Mucosa of descending colon (tissue), 3 donors: Measurements from ENCODE around the gene CD83. TPM values are rescaled to one million over a fixed set of nuclear protein-coding genes. Genes with fewer than 3 reads are reported as not detected.

Experiments used
- ATAC-seq: fragments of 200-7000 bp; cut with Tn5 transposase; one replicate; pipeline ENCODE4 v1.9.1; 2020; ENCODE audit warnings: mild to moderate bottlenecking, moderate library complexity
- DNase-seq, 3 donors: peaks; one replicate each; pipeline ENCODE4 v3.0.0-alpha.2; 2020
- H3K36me3 ChIP-seq: fragments of 200-600 bp; one replicate; pipeline ENCODE4 v1.8.0; 2021; ENCODE audit warnings: low read depth, mild to moderate bottlenecking
- H3K4me1 ChIP-seq: fragments of 200-600 bp; one replicate; pipeline ENCODE4 v1.8.0; 2021; ENCODE audit warnings: low read depth, mild to moderate bottlenecking
- H3K4me3 ChIP-seq: fragments of 200-600 bp; one replicate; pipeline ENCODE4 v1.8.0; 2021; ENCODE audit warnings: mild to moderate bottlenecking
- H3K9me3 ChIP-seq: fragments of 200-600 bp; one replicate; pipeline ENCODE4 v1.8.0; 2021; ENCODE audit warnings: mild to moderate bottlenecking
- CTCF ChIP-seq: fragments of 200-600 bp; IDR thresholded peaks from one replicate; pipeline ENCODE4 v1.8.0; 2022; ENCODE audit warnings: antibody characterized with exemption, mild to moderate bottlenecking
- intact Hi-C, 2 donors: fragments of 100-400 bp; cut with DNase I in 1 of 2; cut with micrococcal nuclease in 1 of 2; formaldehyde crosslinking; loops; one replicate each; pipeline versions ENCODE4 v1.11.0 to v1.11.1; 2022; cut with DNase I, micrococcal nuclease
- total RNA-seq, 3 donors: library from RNA; stranded (reverse); fragmentation: NEBNext Ultra II Directional in 2 of 3; extraction: Animal tissue kit (Norgen Biotek cat#: 25700) in 2 of 3; gene quantifications; one replicate each; pipeline versions ENCODE4 v1.2.1 to v1.2.4, GENCODE V29; 2021 to 2023
- donor health status: DM: no; HTN: no; CAD: no; lungs with moderate emphysema.
- donor health status: DM: no; HTN: no; CAD: no.
- donor health status: DM: no; HTN: yes; CAD: no.

Gene CD83
- total RNA-seq, 3 donors from 2014 or later, result 1.4 to 2.5 (median 2.2) TPM

- ATAC-seq, result no peak
- intact Hi-C loops, result no loop called here
- peaks cover 4% of the 10 kb centered on the region for H3K4me1 ChIP-seq
- TF ChIP-seq CTCF, result no peak
- no peaks in the 10 kb centered on the region for H3K36me3 ChIP-seq
- no peak overlapping the region for H3K4me3 ChIP-seq
- DNase-seq, result no peak
- no peaks in the 10 kb centered on the region for H3K9me3 ChIP-seq
Measured at GRCh38 chr6:14074476-14075094, 43.0 kb upstream of the CD83 start.

- H3K4me3 ChIP-seq, result no peak overlapping the region
- H3K9me3 ChIP-seq, result no peaks in the 10 kb centered on the region
- TF ChIP-seq CTCF, result no peak
- DNase-seq (no peak), ATAC-seq (peak; percentile 76)
- intact Hi-C loops, result no loop called here
- H3K4me1 ChIP-seq, result peaks cover 4% of the 10 kb centered on the region
- H3K36me3 ChIP-seq, result no peaks in the 10 kb centered on the region
Measured at GRCh38 chr6:14075095-14075503, 42.5 kb upstream of the CD83 start.

GRCh38 chr6:14077193-14077867, 40.2 kb upstream of the CD83 start:
- no peak for TF ChIP-seq CTCF
- intact Hi-C loops, result no loop called here
- DNase-seq (no peak), ATAC-seq (no peak)
- H3K4me1 ChIP-seq, result peaks cover 4% of the 10 kb centered on the region
- H3K4me3 ChIP-seq, result no peak overlapping the region
- H3K9me3 ChIP-seq, result no peaks in the 10 kb centered on the region
- no peaks in the 10 kb centered on the region for H3K36me3 ChIP-seq

GRCh38 chr6:14079433-14079832, 38.1 kb upstream of the CD83 start:
- no peak for TF ChIP-seq CTCF
- Histone ChIP-seq H3K4me3 (no peak overlapping the region), H3K4me1 (peaks cover 3% of the 10 kb centered on the region), H3K36me3 (no peaks in the 10 kb centered on the region), H3K9me3 (no peaks in the 10 kb centered on the region)
- intact Hi-C loops, result no loop called here
- no peak for ATAC-seq
- DNase-seq, result no peak

- no peak for TF ChIP-seq CTCF
- H3K9me3 ChIP-seq, result no peaks in the 10 kb centered on the region
- DNase-seq (no peak), ATAC-seq (no peak)
- intact Hi-C loops, result no loop called here
- H3K36me3 ChIP-seq, result no peaks in the 10 kb centered on the region
- no peaks in the 10 kb centered on the region for H3K4me1 ChIP-seq
- H3K4me3 ChIP-seq, result no peak overlapping the region
Measured at GRCh38 chr6:14079971-14080370, 37.6 kb upstream of the CD83 start.
